Activated naive CD8-positive, alpha-beta T cell treated with anti-CD3 and anti-CD28 coated beads, Interleukin-2, amount 10 ng/mL, durations not matched to agents 7 days and 5 days (primary cell): Measurements from ENCODE around the gene UBAC2. TPM values are rescaled to one million over a fixed set of nuclear protein-coding genes. Genes with fewer than 3 reads are reported as not detected.
"Not testable (repeated sequence)": the region's sequence is repeated elsewhere in the genome, so short reads cannot be mapped to it uniquely, and the experiment has no call there.

ENCODE experiments used
- ATAC-seq: fragments of 150-1000 bp; cut with Tn5 transposase; one replicate; pipeline ENCODE4 v1.10.0; 2021; ENCODE audit warnings: low read depth, moderate library complexity
- POLR2A ChIA-PET: fragments of 350-600 bp; sonication (Branson Sonifier 250); formaldehyde crosslinking; loops from one replicate; lab custom pipeline; 2021; ENCODE audit warnings: antibody characterized with exemption; lab: Charles Lee
- DNase-seq: peaks from one replicate; pipeline ENCODE4 v3.0.0; 2021
- H3K27ac Mint-ChIP-seq: one replicate; pipeline ENCODE4 v1.8.0; 2022; ENCODE audit warnings: mild to moderate bottlenecking, mixed read lengths
- H3K27me3 Mint-ChIP-seq: one replicate; pipeline ENCODE4 v1.8.0; 2022; ENCODE audit warnings: mild to moderate bottlenecking, moderate library complexity, mixed read lengths
- H3K36me3 Mint-ChIP-seq: one replicate; pipeline ENCODE4 v1.8.0; 2021; ENCODE audit warnings: mild to moderate bottlenecking, mixed read lengths
- H3K4me1 Mint-ChIP-seq: one replicate; pipeline ENCODE4 v1.8.0; 2021; ENCODE audit warnings: mixed read lengths
- H3K4me3 Mint-ChIP-seq: one replicate; pipeline ENCODE4 v1.8.0; 2022; ENCODE audit warnings: mild to moderate bottlenecking, moderate library complexity, mixed read lengths
- H3K9me3 Mint-ChIP-seq: one replicate; pipeline ENCODE4 v1.8.0; 2021; ENCODE audit warnings: mixed read lengths
- total RNA-seq, 2 experiments: library from RNA; stranded (reverse); gene quantifications; one replicate each; pipeline ENCODE4 v1.2.3, GENCODE V29; 2021

The UBAC2 gene
- total RNA-seq, 2 experiments from 2014 or later, result 79.1 to 80.8 TPM

DNA sequence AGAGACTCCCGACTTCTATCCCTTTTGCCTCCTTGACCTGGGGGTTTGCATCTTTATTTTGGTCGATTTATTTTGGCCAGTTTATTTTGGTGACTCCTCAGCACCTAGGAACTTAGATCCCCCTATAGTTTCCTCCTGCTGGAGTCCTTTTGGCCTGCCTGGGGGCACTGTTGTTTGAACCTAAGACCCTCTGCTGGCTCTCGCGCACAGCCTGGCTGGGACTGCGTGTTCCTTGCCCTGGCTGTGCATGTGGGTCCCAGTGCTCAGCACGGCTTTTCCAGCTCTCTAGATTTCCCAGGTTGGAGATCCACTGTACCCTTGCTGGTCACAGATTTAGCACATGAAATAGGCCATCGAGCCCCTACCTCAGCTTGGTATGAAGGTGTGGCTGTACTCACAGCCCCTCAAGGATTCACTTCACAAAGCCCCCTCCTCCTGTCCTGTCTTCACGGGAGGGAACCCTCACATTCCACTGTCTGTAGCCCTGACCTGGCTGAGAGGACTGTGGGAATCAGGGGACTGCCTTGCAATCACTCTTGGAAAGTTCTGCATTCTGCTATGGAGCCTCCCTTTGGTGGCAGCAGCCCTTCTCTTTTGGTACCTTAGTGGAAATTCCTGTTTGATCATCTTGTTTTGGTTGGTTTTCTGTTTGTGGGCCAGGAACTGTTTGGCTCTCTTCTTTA is 8.3 kb downstream of the UBAC2 start:
- peak overlapping the region; percentile 41 for H3K27ac Mint-ChIP-seq
- peaks cover 49% of the 10 kb centered on the region for H3K36me3 Mint-ChIP-seq
- H3K4me3 Mint-ChIP-seq, result no peak overlapping the region
- DNase-seq (no peak), ATAC-seq (no peak)
- POLR2A ChIA-PET, result interaction anchor here (1.4 kb wide), 1 partner anchor 8 kb away, joined by 3 read pairs; the partner anchor contains the start of gene UBAC2
- H3K4me1 Mint-ChIP-seq, result peaks cover 57% of the 10 kb centered on the region
- no peaks in the 10 kb centered on the region for H3K9me3 Mint-ChIP-seq
- no peaks in the 10 kb centered on the region for H3K27me3 Mint-ChIP-seq

DNA sequence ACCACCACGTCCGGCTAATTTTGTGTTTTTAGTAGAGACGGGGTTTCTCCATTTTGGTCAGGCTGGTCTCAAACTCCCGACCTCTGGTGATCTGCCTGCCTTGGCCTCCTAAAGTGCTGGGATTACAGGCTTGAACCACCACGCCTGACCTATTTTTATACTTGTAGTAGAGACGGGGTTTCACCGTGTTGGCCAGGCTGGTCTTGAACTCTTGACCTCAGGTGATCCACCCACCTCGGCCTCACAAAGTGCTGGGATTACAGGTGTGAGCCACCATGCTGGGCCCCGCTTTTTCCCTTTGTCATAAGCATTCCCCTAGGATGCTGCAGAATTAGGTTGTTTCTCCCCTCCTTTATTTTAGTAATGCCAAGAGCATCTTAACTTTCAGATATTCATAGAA is 10.0 kb downstream of the UBAC2 start:
- H3K36me3 Mint-ChIP-seq, result peaks cover 44% of the 10 kb centered on the region
- H3K27ac Mint-ChIP-seq, H3K9me3 Mint-ChIP-seq, H3K4me3 Mint-ChIP-seq, H3K27me3 Mint-ChIP-seq, ATAC-seq, POLR2A ChIA-PET, DNase-seq: not testable (repeated sequence)
- peaks cover 57% of the 10 kb centered on the region for H3K4me1 Mint-ChIP-seq

DNA sequence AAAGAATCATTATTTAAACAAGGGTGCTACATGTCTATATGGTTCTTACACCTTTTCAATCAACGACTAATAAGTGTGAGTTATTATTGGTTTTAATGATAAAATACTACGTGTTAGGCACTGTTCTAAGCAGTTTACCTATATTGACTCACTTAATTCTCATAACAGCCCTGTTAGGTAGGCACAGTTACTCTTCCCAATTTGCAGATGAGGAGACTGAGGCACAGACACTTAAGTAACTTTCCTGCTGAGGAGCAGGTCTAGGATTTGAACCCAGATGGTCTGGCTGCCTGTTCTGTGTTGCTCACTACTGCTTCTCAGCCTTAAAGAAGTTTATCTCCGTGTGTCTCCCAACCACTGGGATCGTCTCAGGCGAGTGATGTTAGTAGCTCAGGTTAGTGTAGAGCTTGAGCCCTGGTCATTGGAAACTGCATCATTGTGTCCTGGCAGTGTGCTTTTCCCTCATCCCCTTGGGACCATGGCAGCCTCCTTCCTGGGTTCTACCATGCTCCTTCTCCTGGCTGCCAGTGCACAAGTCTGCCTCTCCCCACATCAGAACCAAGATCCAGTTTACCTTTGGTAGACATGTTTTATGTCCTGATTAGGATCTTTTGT is 10.9 kb downstream of the UBAC2 start:
- ATAC-seq, result no peak
- H3K4me3 Mint-ChIP-seq, result no peak overlapping the region
- no peaks in the 10 kb centered on the region for H3K9me3 Mint-ChIP-seq
- peaks cover 53% of the 10 kb centered on the region for H3K4me1 Mint-ChIP-seq
- H3K27me3 Mint-ChIP-seq, result no peaks in the 10 kb centered on the region
- H3K27ac Mint-ChIP-seq, result peak overlapping the region; percentile 3
- POLR2A ChIA-PET, result no interaction called here
- H3K36me3 Mint-ChIP-seq, result peaks cover 37% of the 10 kb centered on the region
- DNase-seq, result no peak

DNA sequence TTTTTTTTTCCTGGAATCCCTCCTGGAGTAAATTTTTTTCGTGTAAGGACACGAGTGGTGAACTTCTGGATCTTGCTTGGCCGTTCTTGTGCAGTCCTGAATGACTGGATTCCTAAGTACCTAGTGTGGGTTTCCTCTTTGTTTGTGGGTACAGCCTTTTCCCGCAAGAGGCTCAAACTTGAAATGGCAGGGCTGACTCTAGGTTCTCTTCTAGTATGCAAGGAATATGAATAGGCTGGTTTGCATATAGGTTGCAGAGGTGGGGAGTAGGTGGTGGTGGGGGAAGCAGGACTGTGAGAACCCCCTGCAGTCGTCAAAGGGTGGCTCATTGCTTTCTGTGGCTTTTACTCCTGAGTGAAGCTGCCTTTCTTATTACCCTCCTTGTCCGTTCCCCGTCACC is 13.6 kb downstream of the UBAC2 start:
- H3K27ac Mint-ChIP-seq, result peak overlapping the region; percentile 92
- H3K4me3 Mint-ChIP-seq, result peak overlapping the region; percentile 85
- DNase-seq (peak; percentile 25), ATAC-seq (peak; percentile 17)
- POLR2A ChIA-PET, result interaction anchor here (1.6 to 7.2 kb wide), 3 partner anchors 12 to 44 kb away, joined by 7 to 158 read pairs (median 8); partner anchors contain the start of genes GPR18 and UBAC2
- H3K36me3 Mint-ChIP-seq, result peaks cover 23% of the 10 kb centered on the region
- no peaks in the 10 kb centered on the region for H3K27me3 Mint-ChIP-seq
- no peaks in the 10 kb centered on the region for H3K9me3 Mint-ChIP-seq
- peaks cover 62% of the 10 kb centered on the region for H3K4me1 Mint-ChIP-seq

DNA sequence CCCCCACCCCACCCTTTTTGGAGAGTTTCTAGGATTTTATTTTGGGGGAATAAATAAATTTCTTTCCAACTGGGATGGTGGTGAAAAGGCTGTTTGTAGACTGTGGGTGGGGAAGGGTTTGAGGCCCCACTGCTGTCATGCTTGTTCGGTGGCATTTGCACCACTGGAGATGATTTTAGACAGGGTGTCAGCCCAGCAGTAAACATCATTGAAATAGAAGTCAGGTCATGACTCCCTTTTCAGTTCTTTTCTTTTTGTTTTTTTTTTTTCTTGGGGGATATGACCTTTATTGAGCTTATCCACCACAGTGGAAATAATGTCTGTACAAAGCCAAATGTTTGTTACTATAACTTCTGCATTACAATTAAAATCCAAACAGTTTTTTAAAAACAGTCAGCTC is 14.1 kb downstream of the UBAC2 start:
- Mint-ChIP-seq H3K4me1 (peaks cover 63% of the 10 kb centered on the region), H3K27ac (peak overlapping the region; percentile 92), H3K27me3 (no peaks in the 10 kb centered on the region), H3K9me3 (no peaks in the 10 kb centered on the region), H3K36me3 (peaks cover 19% of the 10 kb centered on the region), H3K4me3 (peak overlapping the region; percentile 85)
- DNase-seq, result peak; percentile 20
- POLR2A ChIA-PET, result interaction anchor here (1.0 to 7.2 kb wide), 5 partner anchors 12 to 43 kb away, joined by 3 to 158 read pairs (median 7); partner anchors contain the start of genes GPR18 and UBAC2
- no peak for ATAC-seq

DNA sequence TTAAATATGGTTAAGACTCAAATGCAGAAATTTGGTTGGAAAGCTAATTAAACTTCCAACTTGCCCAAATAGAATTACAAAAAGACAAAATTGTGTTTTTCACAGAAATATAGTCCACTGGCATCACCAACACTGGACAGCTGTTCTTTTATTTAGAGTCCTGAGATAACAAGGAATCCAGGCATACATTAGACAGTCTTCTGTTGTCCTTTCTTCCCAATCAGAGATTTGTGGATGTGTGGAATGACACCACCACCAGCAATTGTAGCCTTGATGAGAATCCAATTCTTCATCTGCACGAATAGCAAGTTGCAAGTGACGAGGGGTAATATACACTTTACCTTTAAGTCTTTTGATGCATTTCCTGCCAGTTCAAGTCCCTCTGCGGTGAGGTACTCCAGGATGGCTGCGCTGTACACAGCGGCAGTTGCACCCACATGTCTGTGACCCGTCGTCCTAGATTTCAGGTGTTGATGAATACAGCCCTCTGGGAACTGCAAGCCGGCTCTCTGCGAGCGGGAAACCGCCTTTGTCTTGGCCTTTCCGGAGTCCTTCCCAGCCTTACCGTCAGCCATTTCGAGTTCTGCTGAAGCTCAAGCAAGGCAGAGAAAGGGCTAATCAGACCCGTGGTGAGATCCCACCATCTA is 14.7 kb downstream of the UBAC2 start:
- H3K4me3 Mint-ChIP-seq, result peak overlapping the region; percentile 85
- POLR2A ChIA-PET, result interaction anchor here (1.0 to 7.2 kb wide), 5 partner anchors 11 to 42 kb away, joined by 3 to 158 read pairs (median 7); partner anchors contain the start of genes GPR18 and UBAC2
- DNase-seq (peak; percentile 74), ATAC-seq (peak; percentile 65)
- H3K27ac Mint-ChIP-seq, result peak overlapping the region; percentile 92
- peaks cover 63% of the 10 kb centered on the region for H3K4me1 Mint-ChIP-seq
- peaks cover 17% of the 10 kb centered on the region for H3K36me3 Mint-ChIP-seq
- no peaks in the 10 kb centered on the region for H3K9me3 Mint-ChIP-seq
- no peaks in the 10 kb centered on the region for H3K27me3 Mint-ChIP-seq

DNA sequence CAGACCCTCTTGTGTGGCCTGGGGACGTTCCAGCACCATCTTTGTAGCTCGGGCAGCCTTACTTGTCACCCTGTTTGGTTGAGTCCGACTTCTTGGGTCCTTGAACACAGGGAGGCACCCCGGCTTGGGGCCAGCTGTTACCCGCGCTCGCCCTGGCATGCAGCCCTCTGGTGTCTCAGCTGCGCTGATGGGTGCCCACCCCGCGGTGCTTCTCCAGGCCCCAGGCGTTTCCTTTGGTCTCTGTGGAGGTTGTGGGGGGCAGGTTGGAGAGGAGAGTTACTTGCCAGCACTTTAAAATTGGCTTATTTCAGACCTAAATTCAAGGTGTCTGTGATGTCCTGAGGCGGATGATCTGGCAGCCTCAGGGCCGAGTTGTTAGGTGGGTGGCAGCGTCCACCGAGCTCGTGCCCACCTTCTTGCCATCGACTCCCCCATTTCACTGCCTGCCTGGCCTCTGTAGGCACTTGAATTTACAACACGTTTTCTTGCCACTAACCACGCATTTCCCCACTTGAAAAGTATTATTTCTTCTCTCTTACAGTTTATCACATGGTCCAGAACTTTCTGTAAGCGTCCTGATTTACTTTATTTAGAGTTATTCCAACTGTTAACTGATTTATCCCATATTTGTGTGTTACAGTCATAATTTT is 16.9 kb downstream of the UBAC2 start:
- no peaks in the 10 kb centered on the region for H3K9me3 Mint-ChIP-seq
- H3K36me3 Mint-ChIP-seq, result peaks cover 15% of the 10 kb centered on the region
- ATAC-seq (peak; percentile 9), DNase-seq (peak; percentile 64)
- H3K4me3 Mint-ChIP-seq, result peak overlapping the region; percentile 75
- peak overlapping the region; percentile 91 for H3K27ac Mint-ChIP-seq
- POLR2A ChIA-PET, result interaction anchor here (0.5 to 7.2 kb wide), 9 partner anchors 10 to 279 kb away, joined by 3 to 158 read pairs (median 6); partner anchors contain the start of genes GPR18 and UBAC2
- H3K27me3 Mint-ChIP-seq, result no peaks in the 10 kb centered on the region
- H3K4me1 Mint-ChIP-seq, result peaks cover 73% of the 10 kb centered on the region

DNA sequence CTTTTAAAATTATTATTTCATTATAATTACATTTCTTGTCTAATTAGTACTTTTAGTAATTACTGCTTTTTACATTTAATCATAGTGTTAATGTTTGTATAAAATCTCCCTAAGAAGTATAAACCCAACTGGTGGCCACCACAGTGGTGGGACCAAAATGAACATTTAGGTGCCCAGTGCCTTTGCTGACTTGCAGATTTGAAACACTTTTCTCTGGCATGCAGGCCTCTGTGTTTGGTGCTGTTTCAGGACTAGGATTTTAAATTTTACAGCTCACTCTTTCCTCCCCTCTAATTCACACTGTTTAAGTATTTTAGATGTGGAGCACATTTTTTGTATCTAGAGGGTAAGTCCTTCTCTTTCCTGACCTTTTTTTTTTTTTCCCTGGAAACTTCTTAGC is 17.5 kb downstream of the UBAC2 start:
- no peaks in the 10 kb centered on the region for H3K9me3 Mint-ChIP-seq
- DNase-seq (no peak), ATAC-seq (no peak)
- peaks cover 20% of the 10 kb centered on the region for H3K36me3 Mint-ChIP-seq
- peak overlapping the region; percentile 78 for H3K4me3 Mint-ChIP-seq
- POLR2A ChIA-PET, result interaction anchor here (0.6 to 7.2 kb wide), 11 partner anchors 9 to 134 kb away, joined by 3 to 158 read pairs (median 6); partner anchors contain the start of genes GPR18 and UBAC2
- H3K27me3 Mint-ChIP-seq, result no peaks in the 10 kb centered on the region
- H3K4me1 Mint-ChIP-seq, result peaks cover 78% of the 10 kb centered on the region
- peak overlapping the region; percentile 85 for H3K27ac Mint-ChIP-seq

DNA sequence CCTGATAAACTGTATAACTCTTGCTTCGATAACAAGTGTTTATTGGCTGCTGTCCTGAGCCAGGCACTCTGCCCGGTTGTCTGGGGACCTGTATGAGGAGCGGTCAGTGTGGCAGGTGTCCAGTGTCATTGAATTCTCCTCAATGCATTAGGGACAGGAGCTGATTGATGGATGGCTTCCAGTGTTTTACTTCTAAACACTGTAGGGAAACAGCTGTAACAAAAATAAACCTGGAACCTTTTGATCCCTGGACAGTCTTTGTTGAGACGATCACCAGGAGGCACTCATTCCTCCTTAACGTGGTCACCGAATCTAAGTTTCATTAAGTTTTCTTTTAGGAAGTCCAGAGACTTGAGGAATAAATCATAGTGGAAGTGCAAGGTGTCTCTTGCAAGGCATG is 17.9 kb downstream of the UBAC2 start:
- ATAC-seq (no peak), DNase-seq (no peak)
- peaks cover 80% of the 10 kb centered on the region for H3K4me1 Mint-ChIP-seq
- peaks cover 1% of the 10 kb centered on the region for H3K9me3 Mint-ChIP-seq
- H3K27ac Mint-ChIP-seq, result peak overlapping the region; percentile 85
- H3K36me3 Mint-ChIP-seq, result peaks cover 23% of the 10 kb centered on the region
- peak overlapping the region; percentile 78 for H3K4me3 Mint-ChIP-seq
- H3K27me3 Mint-ChIP-seq, result no peaks in the 10 kb centered on the region
- POLR2A ChIA-PET, result interaction anchor here (0.6 to 7.2 kb wide), 11 partner anchors 9 to 134 kb away, joined by 3 to 158 read pairs (median 6); partner anchors contain the start of genes GPR18 and UBAC2

DNA sequence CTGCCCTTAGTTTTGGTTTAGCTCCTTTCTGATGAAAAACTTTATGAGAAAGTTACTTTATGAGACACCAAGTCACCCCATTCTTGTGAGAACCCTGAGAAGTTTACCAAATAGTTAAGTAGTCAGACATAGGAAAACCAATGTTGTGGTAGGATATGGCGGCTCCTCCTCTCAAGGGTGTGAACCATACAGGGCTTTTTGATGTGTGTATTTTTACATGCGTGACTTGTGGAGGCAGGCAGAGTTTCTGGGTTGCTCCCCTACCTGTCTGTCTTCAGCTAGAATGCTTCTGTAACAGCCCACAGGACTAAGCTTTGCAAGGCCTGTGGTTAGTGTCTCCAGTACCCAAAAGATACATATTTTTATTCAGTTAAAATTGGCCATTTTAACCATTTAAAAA is 18.3 kb downstream of the UBAC2 start:
- Mint-ChIP-seq H3K4me1 (peaks cover 83% of the 10 kb centered on the region), H3K27me3 (no peaks in the 10 kb centered on the region), H3K4me3 (peak overlapping the region; percentile 78), H3K27ac (peak overlapping the region; percentile 85), H3K36me3 (peaks cover 26% of the 10 kb centered on the region), H3K9me3 (peaks cover 1% of the 10 kb centered on the region)
- DNase-seq, result no peak
- peak; percentile 75 for ATAC-seq
- POLR2A ChIA-PET, result interaction anchor here (0.6 to 7.2 kb wide), 11 partner anchors 8 to 133 kb away, joined by 3 to 158 read pairs (median 6); partner anchors contain the start of genes GPR18 and UBAC2

DNA sequence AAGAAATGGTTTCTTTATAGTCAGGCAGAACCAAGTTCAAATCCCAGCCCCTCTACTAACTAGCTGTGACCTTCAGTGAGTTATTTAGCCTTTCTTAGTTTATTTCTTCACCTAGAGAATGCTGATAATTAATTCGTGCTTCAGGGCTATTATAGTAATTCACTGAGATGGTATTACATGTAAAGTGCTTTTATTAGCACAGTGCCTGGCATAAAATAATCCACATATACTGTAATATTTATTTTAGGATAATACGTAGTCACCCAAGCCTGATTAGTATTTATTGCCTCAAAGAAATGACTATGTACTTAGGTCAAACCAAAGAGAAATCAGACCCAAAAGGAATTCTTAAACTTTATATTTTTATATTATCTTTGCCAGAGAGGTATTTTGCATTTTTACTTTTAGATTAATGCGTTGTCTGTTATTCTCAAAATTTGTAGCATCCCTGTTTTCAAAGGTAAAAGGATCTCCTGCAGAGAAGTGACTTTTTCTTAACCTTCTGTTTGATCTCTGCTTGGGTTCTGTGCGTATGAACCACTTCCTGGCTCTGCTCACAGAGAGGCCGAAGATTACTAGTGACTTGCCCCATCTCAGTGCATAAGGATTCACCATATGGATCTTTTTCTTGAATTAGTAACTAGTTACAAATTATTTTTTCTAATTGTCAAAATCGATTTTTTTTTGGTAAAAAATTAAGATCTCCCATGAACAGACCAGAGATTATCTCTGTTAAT is 19.7 kb downstream of the UBAC2 start:
- Mint-ChIP-seq H3K4me1 (peaks cover 79% of the 10 kb centered on the region), H3K4me3 (peak overlapping the region; percentile 72), H3K27ac (peak overlapping the region; percentile 80), H3K27me3 (no peaks in the 10 kb centered on the region), H3K9me3 (peaks cover 1% of the 10 kb centered on the region), H3K36me3 (peaks cover 31% of the 10 kb centered on the region)
- POLR2A ChIA-PET, result interaction anchor here (7.2 kb wide), 1 partner anchor 18 kb away, joined by 158 read pairs; the partner anchor contains the start of gene UBAC2
- ATAC-seq (peak; percentile 43), DNase-seq (no peak)
